ENCODE measurements around the gene TYW5.

- TF ChIP-seq POLR2A (IDR thresholded peaks at IDR 0.05): no peak
- TF ChIP-seq, protein P1, sequence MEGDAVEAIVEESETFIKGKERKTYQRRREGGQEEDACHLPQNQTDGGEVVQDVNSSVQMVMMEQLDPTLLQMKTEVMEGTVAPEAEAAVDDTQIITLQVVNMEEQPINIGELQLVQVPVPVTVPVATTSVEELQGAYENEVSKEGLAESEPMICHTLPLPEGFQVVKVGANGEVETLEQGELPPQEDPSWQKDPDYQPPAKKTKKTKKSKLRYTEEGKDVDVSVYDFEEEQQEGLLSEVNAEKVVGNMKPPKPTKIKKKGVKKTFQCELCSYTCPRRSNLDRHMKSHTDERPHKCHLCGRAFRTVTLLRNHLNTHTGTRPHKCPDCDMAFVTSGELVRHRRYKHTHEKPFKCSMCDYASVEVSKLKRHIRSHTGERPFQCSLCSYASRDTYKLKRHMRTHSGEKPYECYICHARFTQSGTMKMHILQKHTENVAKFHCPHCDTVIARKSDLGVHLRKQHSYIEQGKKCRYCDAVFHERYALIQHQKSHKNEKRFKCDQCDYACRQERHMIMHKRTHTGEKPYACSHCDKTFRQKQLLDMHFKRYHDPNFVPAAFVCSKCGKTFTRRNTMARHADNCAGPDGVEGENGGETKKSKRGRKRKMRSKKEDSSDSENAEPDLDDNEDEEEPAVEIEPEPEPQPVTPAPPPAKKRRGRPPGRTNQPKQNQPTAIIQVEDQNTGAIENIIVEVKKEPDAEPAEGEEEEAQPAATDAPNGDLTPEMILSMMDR (IDR thresholded peaks at IDR 0.05): no peak
Measured at GRCh38 chr2:199946836-199947235, 8.5 kb downstream of the TYW5 start.
